Osteoblast (primary cell): ENCODE data around the gene HEXD. TPM values are rescaled to one million over a fixed set of nuclear protein-coding genes. Genes with fewer than 3 reads are reported as not detected.

Source experiments
- DNase-seq: peaks from one replicate; pipeline ENCODE4 v3.0.0; 2011; ENCODE audit warnings: low spot score, mixed read lengths; ENCODE audit not compliant: insufficient read length; ENCODE audit errors: missing footprints
- H2AFZ ChIP-seq: 2 replicates; pipeline ENCODE4 v1.6.0; 2011; ENCODE audit warnings: mild to moderate bottlenecking, low read length
- H3K27ac ChIP-seq: 2 replicates; pipeline ENCODE4 v1.5.1; 2011; ENCODE audit warnings: mild to moderate bottlenecking, low read depth, low read length, moderate library complexity
- H3K27me3 ChIP-seq: 2 replicates; pipeline ENCODE4 v1.6.0; 2012; ENCODE audit warnings: mild to moderate bottlenecking, control low read depth, inconsistent platforms, low read length, moderate library complexity; ENCODE audit not compliant: insufficient read depth
- H3K36me3 ChIP-seq: 2 replicates; pipeline ENCODE4 v1.5.1; 2011; ENCODE audit warnings: mild to moderate bottlenecking, low read length, control low read depth, moderate library complexity; ENCODE audit not compliant: insufficient read depth
- H3K4me1 ChIP-seq: 2 replicates; pipeline ENCODE4 v1.5.1; 2011; ENCODE audit warnings: mild to moderate bottlenecking, low read length, control low read depth, moderate library complexity; ENCODE audit not compliant: insufficient read depth
- H3K4me2 ChIP-seq: 2 replicates; pipeline ENCODE4 v1.6.0; 2011; ENCODE audit warnings: mild to moderate bottlenecking, low read length; ENCODE audit not compliant: insufficient read depth
- H3K4me3 ChIP-seq: fragments of 200-600 bp; sonication (generic); 3 replicates; pipeline ENCODE4 v1.5.1; 2012; ENCODE audit warnings: mild to moderate bottlenecking, low read length, inconsistent platforms; ENCODE audit not compliant: insufficient read depth
- H3K79me2 ChIP-seq: 2 replicates; pipeline ENCODE4 v1.6.0; 2012; ENCODE audit warnings: mild to moderate bottlenecking, low read length, control low read depth, inconsistent platforms; ENCODE audit not compliant: insufficient read depth
- H3K9me3 ChIP-seq: 2 replicates; pipeline ENCODE4 v1.5.1; 2011; ENCODE audit warnings: low read depth, low read length, control low read depth
- H4K20me1 ChIP-seq: 2 replicates; pipeline ENCODE4 v1.6.0; 2012; ENCODE audit warnings: mild to moderate bottlenecking, low read length, control low read depth; ENCODE audit not compliant: insufficient read depth
- total RNA-seq: library from RNA; depleted of rRNA; stranded (reverse); fragments of >200 nt; gene quantifications from 2 replicates; pipeline ENCODE4 v1.2.3, GENCODE V29; 2012
- TF ChIP-seq, protein P1 (sequence below): IDR thresholded peaks from 2 replicates; pipeline ENCODE4 v1.5.1; 2011; ENCODE audit warnings: mild to moderate bottlenecking, low read depth, low read length, moderate library complexity; ENCODE audit errors: extremely low read depth

HEXD gene
- total RNA-seq, 1 donor: 20.3 TPM

- Histone ChIP-seq H3K9me3 (no peaks in the 10 kb centered on the region), H3K27me3 (no peaks in the 10 kb centered on the region), H3K79me2 (no peaks in the 10 kb centered on the region), H2AFZ (peak overlapping the region; percentile 36), H3K4me2 (peak overlapping the region; percentile 45), H3K27ac (peak overlapping the region; percentile 68), H3K36me3 (peaks cover 13% of the 10 kb centered on the region), H3K4me1 (peaks cover 29% of the 10 kb centered on the region), H3K4me3 (no peak overlapping the region), H4K20me1 (peaks cover 3% of the 10 kb centered on the region)
- TF ChIP-seq, protein P1, sequence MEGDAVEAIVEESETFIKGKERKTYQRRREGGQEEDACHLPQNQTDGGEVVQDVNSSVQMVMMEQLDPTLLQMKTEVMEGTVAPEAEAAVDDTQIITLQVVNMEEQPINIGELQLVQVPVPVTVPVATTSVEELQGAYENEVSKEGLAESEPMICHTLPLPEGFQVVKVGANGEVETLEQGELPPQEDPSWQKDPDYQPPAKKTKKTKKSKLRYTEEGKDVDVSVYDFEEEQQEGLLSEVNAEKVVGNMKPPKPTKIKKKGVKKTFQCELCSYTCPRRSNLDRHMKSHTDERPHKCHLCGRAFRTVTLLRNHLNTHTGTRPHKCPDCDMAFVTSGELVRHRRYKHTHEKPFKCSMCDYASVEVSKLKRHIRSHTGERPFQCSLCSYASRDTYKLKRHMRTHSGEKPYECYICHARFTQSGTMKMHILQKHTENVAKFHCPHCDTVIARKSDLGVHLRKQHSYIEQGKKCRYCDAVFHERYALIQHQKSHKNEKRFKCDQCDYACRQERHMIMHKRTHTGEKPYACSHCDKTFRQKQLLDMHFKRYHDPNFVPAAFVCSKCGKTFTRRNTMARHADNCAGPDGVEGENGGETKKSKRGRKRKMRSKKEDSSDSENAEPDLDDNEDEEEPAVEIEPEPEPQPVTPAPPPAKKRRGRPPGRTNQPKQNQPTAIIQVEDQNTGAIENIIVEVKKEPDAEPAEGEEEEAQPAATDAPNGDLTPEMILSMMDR: no peak
- peak; percentile 95 for DNase-seq
These were observed 71.0 kb downstream of the HEXD start for GRCh38 chr17:82489117-82489516.

DNA sequence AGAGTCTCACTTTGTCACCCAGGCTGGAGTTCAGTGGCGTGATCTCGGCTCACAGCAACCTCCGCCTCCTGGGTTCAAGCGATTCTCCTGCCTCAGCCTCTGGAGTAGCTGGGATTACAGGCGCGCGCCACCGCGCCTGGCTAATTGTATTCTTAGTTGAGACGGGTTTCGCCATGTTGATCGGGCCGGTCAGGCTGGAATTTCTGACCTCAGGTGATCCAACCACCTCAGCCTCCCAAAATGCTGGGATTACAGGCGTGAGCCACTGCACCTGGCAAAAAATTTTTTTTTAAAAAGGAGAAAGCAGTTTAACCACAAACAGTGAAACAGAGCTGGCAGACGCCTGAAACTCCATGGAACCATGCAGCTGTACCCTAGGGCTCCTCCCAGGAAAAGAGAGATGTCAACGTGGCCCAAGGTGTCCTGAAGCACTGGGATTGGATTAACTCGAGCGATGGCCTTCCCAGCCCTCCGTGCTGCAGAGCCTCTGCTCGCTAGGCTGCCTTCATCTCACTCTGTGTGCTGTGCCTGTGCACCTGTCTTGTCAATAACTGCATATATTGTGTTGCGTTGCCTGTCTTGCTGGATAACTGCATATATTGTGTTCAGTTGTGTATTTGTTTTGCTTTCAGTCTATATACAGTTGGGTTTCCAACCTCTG, 71.8 kb downstream of the HEXD start:
- no peaks in the 10 kb centered on the region for H3K79me2 ChIP-seq
- peaks cover 13% of the 10 kb centered on the region for H3K36me3 ChIP-seq
- TF ChIP-seq, protein P1: no peak
- peak; percentile 43 for DNase-seq
- peaks cover 31% of the 10 kb centered on the region for H3K4me1 ChIP-seq
- peaks cover 3% of the 10 kb centered on the region for H4K20me1 ChIP-seq
- no peak overlapping the region for H2AFZ ChIP-seq
- H3K9me3 ChIP-seq: no peaks in the 10 kb centered on the region
- H3K4me3 ChIP-seq: no peak overlapping the region
- no peak overlapping the region for H3K4me2 ChIP-seq
- H3K27ac ChIP-seq: no peak overlapping the region
- H3K27me3 ChIP-seq: no peaks in the 10 kb centered on the region

GRCh38 chr17:82490512-82491195, 72.5 kb downstream of the HEXD start:
- Histone ChIP-seq H3K79me2 (no peaks in the 10 kb centered on the region), H4K20me1 (peaks cover 3% of the 10 kb centered on the region), H3K27ac (no peak overlapping the region), H3K4me1 (peaks cover 31% of the 10 kb centered on the region), H3K36me3 (peaks cover 8% of the 10 kb centered on the region), H3K4me2 (no peak overlapping the region), H3K4me3 (no peak overlapping the region), H3K9me3 (no peaks in the 10 kb centered on the region), H2AFZ (no peak overlapping the region), H3K27me3 (no peaks in the 10 kb centered on the region)
- TF ChIP-seq, protein P1: no peak
- DNase-seq: peak; percentile 35

DNA sequence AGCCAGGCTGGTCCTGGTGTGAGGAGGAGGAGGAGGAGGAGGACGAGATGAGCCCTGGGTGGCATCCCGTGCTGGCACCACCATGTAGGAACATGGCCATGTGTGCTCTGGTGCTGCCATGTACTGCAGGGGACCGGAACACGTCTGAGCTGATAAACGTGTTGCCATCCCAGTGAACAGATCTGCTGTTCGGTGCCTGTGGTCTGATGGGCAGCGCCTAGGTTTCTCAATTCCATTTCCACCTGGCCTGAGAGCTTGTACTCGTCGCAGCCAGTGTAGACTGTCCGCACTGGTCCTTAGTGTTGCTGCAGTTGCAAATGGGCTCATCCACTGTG, 73.0 kb downstream of the HEXD start:
- no peak for DNase-seq
- Histone ChIP-seq H3K4me3 (no peak overlapping the region), H4K20me1 (peaks cover 3% of the 10 kb centered on the region), H3K4me1 (peaks cover 31% of the 10 kb centered on the region), H2AFZ (no peak overlapping the region), H3K79me2 (no peaks in the 10 kb centered on the region), H3K27ac (no peak overlapping the region), H3K4me2 (no peak overlapping the region), H3K27me3 (no peaks in the 10 kb centered on the region), H3K9me3 (no peaks in the 10 kb centered on the region), H3K36me3 (peaks cover 3% of the 10 kb centered on the region)
- TF ChIP-seq, protein P1: no peak
